ENCODE data around the gene ZNF66. TPM values are rescaled to one million over a fixed set of nuclear protein-coding genes. Genes with fewer than 3 reads are reported as not detected.
"Not testable (repeated sequence)": the region's sequence is repeated elsewhere in the genome, so short reads cannot be mapped to it uniquely, and the experiment has no call there.

ZNF66 gene
- total and polyA plus RNA-seq, 9 donors: 7.4 to 34.1 (median 17.1) TPM

DNA sequence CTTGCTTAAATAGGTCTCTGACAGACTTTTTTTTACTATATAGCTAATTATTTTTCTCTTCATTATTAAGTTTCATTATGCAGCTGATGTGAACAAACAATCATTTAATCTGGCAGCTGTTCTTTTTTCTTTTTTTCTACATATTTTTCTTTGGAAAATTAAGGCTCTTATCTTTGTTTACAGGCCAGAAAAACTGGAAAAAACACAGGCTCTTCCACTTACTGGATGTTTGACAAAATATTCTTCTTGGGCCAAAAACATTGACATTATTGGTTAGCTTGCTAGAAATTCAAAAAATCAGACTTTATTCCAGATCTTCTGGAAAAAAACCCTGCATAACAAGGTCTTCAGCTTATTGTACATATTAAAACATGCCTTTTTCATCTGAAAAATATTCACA, 15.7 kb downstream of the ZNF66 start:
- Histone ChIP-seq H3K9me3 (no peaks in the 10 kb centered on the region), H3K4me1 (ENCODE audit: insufficient read depth) (peaks cover 8% of the 10 kb centered on the region), H3K4me3 (no peak overlapping the region), H3K27me3 (no peaks in the 10 kb centered on the region), H3K36me3 (no peaks in the 10 kb centered on the region), H3K27ac (peak overlapping the region in 1 of 2 donors; percentile 69)
- TF ChIP-seq EP300 (IDR thresholded peaks at IDR 0.05) (no peak), POLR2A (IDR thresholded peaks at IDR 0.05) (no peak)
- TF ChIP-seq, protein P1, sequence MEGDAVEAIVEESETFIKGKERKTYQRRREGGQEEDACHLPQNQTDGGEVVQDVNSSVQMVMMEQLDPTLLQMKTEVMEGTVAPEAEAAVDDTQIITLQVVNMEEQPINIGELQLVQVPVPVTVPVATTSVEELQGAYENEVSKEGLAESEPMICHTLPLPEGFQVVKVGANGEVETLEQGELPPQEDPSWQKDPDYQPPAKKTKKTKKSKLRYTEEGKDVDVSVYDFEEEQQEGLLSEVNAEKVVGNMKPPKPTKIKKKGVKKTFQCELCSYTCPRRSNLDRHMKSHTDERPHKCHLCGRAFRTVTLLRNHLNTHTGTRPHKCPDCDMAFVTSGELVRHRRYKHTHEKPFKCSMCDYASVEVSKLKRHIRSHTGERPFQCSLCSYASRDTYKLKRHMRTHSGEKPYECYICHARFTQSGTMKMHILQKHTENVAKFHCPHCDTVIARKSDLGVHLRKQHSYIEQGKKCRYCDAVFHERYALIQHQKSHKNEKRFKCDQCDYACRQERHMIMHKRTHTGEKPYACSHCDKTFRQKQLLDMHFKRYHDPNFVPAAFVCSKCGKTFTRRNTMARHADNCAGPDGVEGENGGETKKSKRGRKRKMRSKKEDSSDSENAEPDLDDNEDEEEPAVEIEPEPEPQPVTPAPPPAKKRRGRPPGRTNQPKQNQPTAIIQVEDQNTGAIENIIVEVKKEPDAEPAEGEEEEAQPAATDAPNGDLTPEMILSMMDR (IDR thresholded peaks at IDR 0.05): no peak
- no peak for DNase-seq
- intact Hi-C loops (cut with DNase I): no loop called here

DNA sequence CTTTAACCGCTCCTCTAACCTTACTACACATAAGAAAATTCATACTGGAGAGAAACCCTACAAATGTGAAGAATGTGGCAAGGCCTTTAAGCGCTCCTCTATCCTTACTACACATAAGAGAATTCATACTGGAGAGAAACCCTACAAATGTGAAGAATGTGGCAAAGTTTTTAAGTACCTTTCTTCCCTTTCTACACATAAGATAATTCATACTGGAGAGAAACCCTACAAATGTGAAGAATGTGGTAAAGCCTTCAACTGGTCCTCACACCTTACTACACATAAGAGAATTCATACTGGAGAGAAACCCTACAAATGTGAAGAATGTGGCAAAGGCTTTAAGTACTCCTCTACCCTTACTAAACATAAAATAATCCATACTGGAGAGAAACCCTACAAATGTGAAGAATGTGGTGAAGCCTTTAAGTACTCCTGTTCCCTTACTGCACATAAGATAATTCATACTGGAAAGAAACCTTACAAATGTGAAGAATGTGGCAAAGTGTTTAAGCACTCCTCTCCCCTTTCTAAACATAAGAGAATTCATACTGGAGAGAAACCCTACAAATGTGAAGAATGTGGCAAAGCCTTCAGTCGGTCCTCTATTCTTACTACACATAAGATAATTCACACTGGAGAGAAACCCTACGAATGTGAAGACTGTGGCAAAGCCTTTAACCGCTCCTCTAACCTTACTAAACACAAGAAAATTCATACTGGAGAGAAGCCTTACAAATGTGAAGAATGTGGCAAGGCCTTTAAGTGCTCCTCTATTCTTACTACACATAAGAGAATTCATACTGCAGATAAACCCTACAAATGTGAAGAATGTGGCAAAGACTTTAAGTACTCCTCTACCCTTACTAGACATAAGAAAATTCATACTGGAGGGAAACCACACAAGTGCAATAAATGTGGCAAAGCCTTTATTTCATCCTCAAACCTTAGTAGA, 30.5 kb downstream of the ZNF66 start:
- peaks cover 23 to 30% of the 10 kb centered on the region in 2 donors for H3K9me3 ChIP-seq
- not testable (repeated sequence) for H3K4me3 ChIP-seq

DNA sequence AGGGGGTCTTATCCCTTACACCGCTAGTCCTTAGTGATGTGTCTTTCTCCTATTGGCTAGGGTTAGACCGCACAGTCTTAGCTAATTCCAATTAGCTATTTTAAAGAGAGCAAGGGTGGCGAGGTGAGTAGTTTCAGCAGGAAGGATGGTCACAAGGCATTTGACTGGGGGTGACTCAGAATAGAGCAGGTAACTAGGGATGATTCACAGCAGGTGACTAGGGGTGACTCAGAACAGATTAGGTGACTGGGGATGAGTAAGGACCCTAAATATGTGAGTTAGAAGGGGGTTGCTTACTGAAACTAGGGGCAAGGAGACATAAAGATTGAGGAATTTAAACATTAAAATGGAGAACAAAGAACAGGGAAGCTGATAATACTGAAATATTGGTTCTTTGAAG, 64.3 kb downstream of the ZNF66 start:
- no peak for DNase-seq
- Histone ChIP-seq H3K27ac (no peak overlapping the region), H3K4me1 (ENCODE audit: insufficient read depth) (no peaks in the 10 kb centered on the region), H3K4me3 (no peak overlapping the region), H3K36me3 (no peaks in the 10 kb centered on the region), H3K9me3 (peaks cover 0 to 15% of the 10 kb centered on the region in 2 donors), H3K27me3 (no peaks in the 10 kb centered on the region)
- WGBS, 3 donors: 95 to 97% (median 97%) methylated on average over 3 of the region's 3 CpGs
- intact Hi-C loops (cut with DNase I): no loop called here
- TF ChIP-seq POLR2A (IDR thresholded peaks at IDR 0.05) (no peak), EP300 (IDR thresholded peaks at IDR 0.05) (no peak)
- TF ChIP-seq, protein P1 (IDR thresholded peaks at IDR 0.05): no peak

More for the DNA sequence above, 30.5 kb downstream of the ZNF66 start:
- H3K27ac ChIP-seq; DNase-seq; H3K36me3 ChIP-seq; intact Hi-C loops (cut with DNase I); H3K4me1 ChIP-seq (ENCODE audit: insufficient read depth); H3K27me3 ChIP-seq: not testable (repeated sequence)
- 90 to 97% (median 96%) methylated on average over 5 of the region's 5 CpGs for WGBS, 3 donors

Other genes with a start within 250 kb of the ZNF66 start
- 10 to 100 TPM; 21.8 to 63.8 (median 30.4) TPM for gene ZNF737, start 210.5 kb upstream of the ZNF66 start, total RNA-seq
- gene ZNF737, start 210.5 kb upstream of the ZNF66 start, polyA plus RNA-seq: 10 to 100 TPM; 19.8 to 25.9 TPM
- 10 to 100 TPM; 19.0 to 40.3 (median 32.5) TPM for gene ZNF626, start 114.7 kb upstream of the ZNF66 start, total RNA-seq
- 10 to 100 TPM; 15.3 to 15.6 TPM for gene ZNF626, start 114.7 kb upstream of the ZNF66 start, polyA plus RNA-seq
- gene ZNF85, start 146.9 kb downstream of the ZNF66 start, total RNA-seq: 10 to 100 TPM in 2 of 7 donors, 1 to 10 TPM in 5; 6.8 to 20.1 (median 9.3) TPM
- gene ZNF85, start 146.9 kb downstream of the ZNF66 start, polyA plus RNA-seq: 10 to 100 TPM in 1 of 2 donors, 1 to 10 TPM in 1; 8.7 to 11.3 TPM
- gene ZNF430, start 244.4 kb downstream of the ZNF66 start, total RNA-seq: 10 to 100 TPM in 6 of 7 donors, 1 to 10 TPM in 1; 6.5 to 33.5 (median 19.3) TPM
- 10 to 100 TPM in 1 of 2 donors, 1 to 10 TPM in 1; 7.8 to 10.5 TPM for gene ZNF430, start 244.4 kb downstream of the ZNF66 start, polyA plus RNA-seq